MM.1S (cell line): Measurements from ENCODE around the gene HYDIN.

Experiments used
- EZH2phosphoT487 ChIP-seq: fragments of 300-600 bp; sonication (generic); IDR thresholded peaks from 2 replicates; pipeline ENCODE4 v1.6.1; 2018; ENCODE audit warnings: antibody characterized with exemption, low read length
- TF ChIP-seq, protein P1 (sequence below): fragments of 300-600 bp; sonication (generic); IDR thresholded peaks from 2 replicates; pipeline ENCODE4 v1.5.1; 2016; ENCODE audit warnings: antibody characterized with exemption, low read length, mixed read lengths

DNA sequence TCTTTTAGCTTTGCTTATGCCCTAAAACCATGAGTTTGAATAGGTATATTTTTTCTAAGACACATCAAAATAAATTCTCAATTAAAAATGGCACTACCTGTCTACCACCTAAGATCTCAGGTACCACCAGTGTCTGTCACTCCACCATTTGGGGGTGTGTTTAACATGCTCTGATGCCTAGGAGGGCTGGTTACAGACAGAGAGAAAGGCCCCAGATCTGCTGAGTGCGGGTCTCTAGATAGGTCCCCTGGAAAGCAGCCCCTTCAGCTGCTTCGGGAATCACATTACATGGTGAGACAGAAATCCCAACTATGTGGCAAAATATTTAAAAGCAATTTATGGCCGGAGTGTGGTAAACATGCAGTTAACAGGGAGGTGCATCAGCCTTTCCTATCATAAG is 428.9 kb downstream of the HYDIN start:
- TF ChIP-seq, protein P1, sequence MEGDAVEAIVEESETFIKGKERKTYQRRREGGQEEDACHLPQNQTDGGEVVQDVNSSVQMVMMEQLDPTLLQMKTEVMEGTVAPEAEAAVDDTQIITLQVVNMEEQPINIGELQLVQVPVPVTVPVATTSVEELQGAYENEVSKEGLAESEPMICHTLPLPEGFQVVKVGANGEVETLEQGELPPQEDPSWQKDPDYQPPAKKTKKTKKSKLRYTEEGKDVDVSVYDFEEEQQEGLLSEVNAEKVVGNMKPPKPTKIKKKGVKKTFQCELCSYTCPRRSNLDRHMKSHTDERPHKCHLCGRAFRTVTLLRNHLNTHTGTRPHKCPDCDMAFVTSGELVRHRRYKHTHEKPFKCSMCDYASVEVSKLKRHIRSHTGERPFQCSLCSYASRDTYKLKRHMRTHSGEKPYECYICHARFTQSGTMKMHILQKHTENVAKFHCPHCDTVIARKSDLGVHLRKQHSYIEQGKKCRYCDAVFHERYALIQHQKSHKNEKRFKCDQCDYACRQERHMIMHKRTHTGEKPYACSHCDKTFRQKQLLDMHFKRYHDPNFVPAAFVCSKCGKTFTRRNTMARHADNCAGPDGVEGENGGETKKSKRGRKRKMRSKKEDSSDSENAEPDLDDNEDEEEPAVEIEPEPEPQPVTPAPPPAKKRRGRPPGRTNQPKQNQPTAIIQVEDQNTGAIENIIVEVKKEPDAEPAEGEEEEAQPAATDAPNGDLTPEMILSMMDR: no peak
- TF ChIP-seq EZH2phosphoT487: no peak
